MM.1S (cell line): ENCODE results near the gene FRMD8.

ENCODE experiments used
- DNase-seq: peaks from one replicate; pipeline ENCODE4 v3.0.0-alpha.2; 2015
- H2AFZ ChIP-seq: fragments of 300-600 bp; sonication (generic); 2 replicates; pipeline ENCODE4 v1.6.0; 2016; ENCODE audit warnings: antibody characterized with exemption, low read length
- H3F3A ChIP-seq: fragments of 300-600 bp; sonication (generic); 2 replicates; pipeline ENCODE4 v1.6.1; 2016; ENCODE audit warnings: mild to moderate bottlenecking, antibody characterized with exemption, low read length, moderate library complexity, mixed read lengths; ENCODE audit not compliant: insufficient read depth
- H3K27ac ChIP-seq: fragments of 300-600 bp; sonication (generic); 2 replicates; pipeline ENCODE4 v1.5.1; 2016; ENCODE audit warnings: mild to moderate bottlenecking, low read length
- H3K27me3 ChIP-seq: fragments of 300-600 bp; sonication (generic); replicated peaks from 2 replicates; pipeline ENCODE4 v1.6.0; 2016; ENCODE audit warnings: low read length; ENCODE audit not compliant: insufficient read depth
- H3K36me3 ChIP-seq: fragments of 300-600 bp; sonication (generic); replicated peaks from 2 replicates; pipeline ENCODE4 v1.6.1; 2016; ENCODE audit warnings: mild to moderate bottlenecking, low read length, mixed read lengths; ENCODE audit not compliant: insufficient read depth
- H3K4me1 ChIP-seq: fragments of 300-600 bp; sonication (generic); 2 replicates; pipeline ENCODE4 v1.6.1; 2016; ENCODE audit warnings: low read length, mixed read lengths
- H3K4me2 ChIP-seq: fragments of 300-600 bp; sonication (generic); 2 replicates; pipeline ENCODE4 v1.6.0; 2016; ENCODE audit warnings: low read depth, low read length
- H3K4me3 ChIP-seq: fragments of 300-600 bp; sonication (generic); 2 replicates; pipeline ENCODE4 v1.5.1; 2016; ENCODE audit warnings: low read length, mixed read lengths
- H3K79me2 ChIP-seq: fragments of 300-600 bp; sonication (generic); 2 replicates; pipeline ENCODE4 v1.6.1; 2016; ENCODE audit warnings: mixed run types, low read length, mixed read lengths
- H3K9ac ChIP-seq: fragments of 300-600 bp; sonication (generic); 2 replicates; pipeline ENCODE4 v1.6.1; 2016; ENCODE audit warnings: low read length, mixed read lengths
- H3K9me2 ChIP-seq: fragments of 300-600 bp; sonication (generic); replicated peaks from 2 replicates; pipeline ENCODE4 v1.6.1; 2016; ENCODE audit warnings: mild to moderate bottlenecking, low read length, mixed read lengths; ENCODE audit not compliant: insufficient read depth
- H3K9me3 ChIP-seq: fragments of 300-600 bp; sonication (generic); replicated peaks from 2 replicates; pipeline ENCODE4 v1.6.1; 2016; ENCODE audit warnings: mild to moderate bottlenecking, low read length, mixed read lengths; ENCODE audit not compliant: insufficient read depth
- H4K20me1 ChIP-seq: fragments of 300-600 bp; sonication (generic); 2 replicates; pipeline ENCODE4 v1.6.1; 2016; ENCODE audit warnings: mild to moderate bottlenecking, low read length, moderate library complexity, mixed read lengths; ENCODE audit not compliant: insufficient read depth
- EZH2 ChIP-seq: fragments of 300-600 bp; sonication (generic); optimal IDR thresholded peaks from 2 replicates; pipeline ENCODE3; 2017; ENCODE audit warnings: low read depth, mild to moderate bottlenecking, antibody characterized with exemption, low read length, mixed read lengths
- EZH2phosphoT487 ChIP-seq: fragments of 300-600 bp; sonication (generic); IDR thresholded peaks from 2 replicates; pipeline ENCODE4 v1.6.1; 2018; ENCODE audit warnings: antibody characterized with exemption, low read length
- TF ChIP-seq, protein P1 (sequence below): fragments of 300-600 bp; sonication (generic); IDR thresholded peaks from 2 replicates; pipeline ENCODE4 v1.5.1; 2016; ENCODE audit warnings: antibody characterized with exemption, low read length, mixed read lengths

Gene FRMD8

GRCh38 chr11:65425105-65425970, 38.9 kb downstream of the FRMD8 start:
- Histone ChIP-seq H3K9me3 (no peaks in the 10 kb centered on the region), H3K27ac (peak overlapping the region; percentile 100), H3K9ac (peak overlapping the region; percentile 100), H3K9me2 (no peaks in the 10 kb centered on the region), H3K4me3 (peak overlapping the region; percentile 87), H3K27me3 (no peaks in the 10 kb centered on the region), H3K4me1 (peaks cover 43% of the 10 kb centered on the region), H4K20me1 (peaks cover 24% of the 10 kb centered on the region), H3K36me3 (no peaks in the 10 kb centered on the region), H3K4me2 (peak overlapping the region; percentile 99), H2AFZ (no peak overlapping the region), H3K79me2 (peaks cover 82% of the 10 kb centered on the region), H3F3A (peaks cover 96% of the 10 kb centered on the region)
- peak; percentile 87 for DNase-seq
- no peak for TF ChIP-seq EZH2
- TF ChIP-seq, protein P1, sequence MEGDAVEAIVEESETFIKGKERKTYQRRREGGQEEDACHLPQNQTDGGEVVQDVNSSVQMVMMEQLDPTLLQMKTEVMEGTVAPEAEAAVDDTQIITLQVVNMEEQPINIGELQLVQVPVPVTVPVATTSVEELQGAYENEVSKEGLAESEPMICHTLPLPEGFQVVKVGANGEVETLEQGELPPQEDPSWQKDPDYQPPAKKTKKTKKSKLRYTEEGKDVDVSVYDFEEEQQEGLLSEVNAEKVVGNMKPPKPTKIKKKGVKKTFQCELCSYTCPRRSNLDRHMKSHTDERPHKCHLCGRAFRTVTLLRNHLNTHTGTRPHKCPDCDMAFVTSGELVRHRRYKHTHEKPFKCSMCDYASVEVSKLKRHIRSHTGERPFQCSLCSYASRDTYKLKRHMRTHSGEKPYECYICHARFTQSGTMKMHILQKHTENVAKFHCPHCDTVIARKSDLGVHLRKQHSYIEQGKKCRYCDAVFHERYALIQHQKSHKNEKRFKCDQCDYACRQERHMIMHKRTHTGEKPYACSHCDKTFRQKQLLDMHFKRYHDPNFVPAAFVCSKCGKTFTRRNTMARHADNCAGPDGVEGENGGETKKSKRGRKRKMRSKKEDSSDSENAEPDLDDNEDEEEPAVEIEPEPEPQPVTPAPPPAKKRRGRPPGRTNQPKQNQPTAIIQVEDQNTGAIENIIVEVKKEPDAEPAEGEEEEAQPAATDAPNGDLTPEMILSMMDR: no peak
- TF ChIP-seq EZH2phosphoT487: no peak

DNA sequence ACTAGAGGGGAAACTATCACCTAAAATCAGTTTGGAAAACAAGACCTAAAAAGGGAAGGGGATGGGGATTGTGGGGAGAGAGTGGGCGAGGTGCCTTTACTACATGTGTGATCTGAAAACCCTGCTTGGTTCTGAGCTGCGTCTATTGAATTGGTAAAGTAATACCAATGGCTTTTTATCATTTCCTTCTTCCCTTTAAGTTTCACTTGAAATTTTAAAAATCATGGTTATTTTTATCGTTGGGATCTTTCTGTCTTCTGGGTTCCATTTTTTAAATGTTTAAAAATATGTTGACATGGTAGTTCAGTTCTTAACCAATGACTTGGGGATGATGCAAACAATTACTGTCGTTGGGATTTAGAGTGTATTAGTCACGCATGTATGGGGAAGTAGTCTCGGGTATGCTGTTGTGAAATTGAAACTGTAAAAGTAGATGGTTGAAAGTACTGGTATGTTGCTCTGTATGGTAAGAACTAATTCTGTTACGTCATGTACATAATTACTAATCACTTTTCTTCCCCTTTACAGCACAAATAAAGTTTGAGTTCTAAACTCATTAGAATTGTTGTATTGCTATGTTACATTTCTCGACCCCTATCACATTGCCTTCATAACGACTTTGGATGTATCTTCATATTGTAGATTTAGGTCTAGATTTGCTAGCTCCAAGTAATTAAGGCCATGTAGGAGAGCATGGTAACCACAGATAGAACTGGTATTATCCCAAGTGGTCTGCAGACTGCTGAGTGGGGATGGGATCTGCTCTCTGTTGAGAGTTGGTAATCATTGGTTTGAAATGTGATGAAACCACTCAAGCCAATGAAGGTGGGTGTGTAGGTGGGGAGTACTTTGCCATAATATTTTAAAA, 39.8 kb downstream of the FRMD8 start:
- no peaks in the 10 kb centered on the region for H3K36me3 ChIP-seq
- no peaks in the 10 kb centered on the region for H3K9me2 ChIP-seq
- peak overlapping the region; percentile 100 for H3K27ac ChIP-seq
- peaks cover 90% of the 10 kb centered on the region for H3K79me2 ChIP-seq
- DNase-seq: peak; percentile 87
- H4K20me1 ChIP-seq: peaks cover 24% of the 10 kb centered on the region
- peak overlapping the region; percentile 87; the same call in 1 of the 2 replicates for H3K4me3 ChIP-seq
- no peaks in the 10 kb centered on the region for H3K9me3 ChIP-seq
- H3K4me2 ChIP-seq: peak overlapping the region; percentile 99
- peak overlapping the region; percentile 100 for H3K9ac ChIP-seq
- H3K4me1 ChIP-seq: peaks cover 47% of the 10 kb centered on the region
- H3F3A ChIP-seq: peaks cover 97% of the 10 kb centered on the region
- no peaks in the 10 kb centered on the region for H3K27me3 ChIP-seq
- no peak overlapping the region for H2AFZ ChIP-seq
- TF ChIP-seq EZH2phosphoT487: no peak
- TF ChIP-seq EZH2: no peak
- TF ChIP-seq, protein P1: no peak

- Histone ChIP-seq H3K4me1 (peaks cover 51% of the 10 kb centered on the region), H3K4me3 (peak overlapping the region; percentile 87; the same call in 1 of the 2 replicates), H3K9me2 (no peaks in the 10 kb centered on the region), H3K79me2 (peaks cover 91% of the 10 kb centered on the region), H4K20me1 (peaks cover 24% of the 10 kb centered on the region), H2AFZ (no peak overlapping the region), H3K27me3 (no peaks in the 10 kb centered on the region), H3K9me3 (no peaks in the 10 kb centered on the region), H3K27ac (peak overlapping the region; percentile 100), H3K36me3 (no peaks in the 10 kb centered on the region), H3F3A (peaks cover 98% of the 10 kb centered on the region), H3K9ac (peak overlapping the region; percentile 100), H3K4me2 (peak overlapping the region; percentile 99; the same call in 1 of the 2 replicates)
- TF ChIP-seq, protein P1: no peak
- TF ChIP-seq EZH2phosphoT487: no peak
- no peak for TF ChIP-seq EZH2
- peak; percentile 75 for DNase-seq
Measured at GRCh38 chr11:65426839-65427690, 40.6 kb downstream of the FRMD8 start.
